ENCODE measurements around the gene GOLGA7B. TPM values are rescaled to one million over a fixed set of nuclear protein-coding genes. Genes with fewer than 3 reads are reported as not detected.

The GOLGA7B gene
- total and polyA plus RNA-seq, 2 of the 4 experiments (the other 2 are of a cell fraction): not detected

DNA sequence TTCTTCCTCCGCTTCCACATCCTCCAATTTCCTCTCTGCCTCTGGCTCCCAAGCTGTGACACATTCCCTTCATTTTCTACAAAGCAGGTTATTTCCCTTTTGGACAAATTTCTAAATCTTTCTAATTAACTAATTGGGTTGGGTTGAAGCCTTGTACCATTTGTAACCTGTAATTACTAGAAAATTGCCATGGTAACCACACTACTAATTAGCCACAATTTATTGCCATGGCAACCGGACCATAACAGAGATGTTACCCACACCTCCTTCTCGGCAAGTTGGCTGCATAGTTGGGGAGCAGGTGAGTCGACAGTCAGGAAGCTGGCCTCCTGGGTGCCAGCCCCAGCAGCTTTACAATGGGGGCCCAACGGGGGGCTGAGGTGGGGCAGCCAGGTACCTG lies 61.6 kb downstream of the GOLGA7B start:
- Histone ChIP-seq H4K5ac (ENCODE audit: low read depth, low read length) (no peak overlapping the region), H3K36me3 (ENCODE audit: control insufficient read depth, insufficient read depth, low read length) (no peaks in the 10 kb centered on the region), H3K14ac (replicated peaks; ENCODE audit: low read depth, low read length) (no peak overlapping the region), H4K91ac (ENCODE audit: insufficient read depth, low read depth, low read length) (no peak overlapping the region), H3K4me3 (ENCODE audit: insufficient read depth, low read depth, low read length) (no peak overlapping the region), H3K9me1 (ENCODE audit: insufficient read depth, low read length) (no peaks in the 10 kb centered on the region), H2BK120ac (ENCODE audit: low read depth, low read length) (no peak overlapping the region), H3K56ac (ENCODE audit: extremely low read depth, insufficient read depth, low read length) (no peak overlapping the region), H2AFZ (replicated peaks; ENCODE audit: low read length, poor library complexity) (no peak overlapping the region), H3K27ac (ENCODE audit: insufficient read depth, low read length) (no peak overlapping the region), H3K4me1 (ENCODE audit: control insufficient read depth, insufficient read depth, low read length) (no peaks in the 10 kb centered on the region), H3K23ac (ENCODE audit: low read depth, low read length) (no peak overlapping the region), H3K4me2 (ENCODE audit: low read depth, low read length) (no peak overlapping the region), H3K4ac (ENCODE audit: low read depth, low read length) (no peak overlapping the region), H3K9me3 (ENCODE audit: control insufficient read depth, insufficient read depth, low read length) (no peaks in the 10 kb centered on the region), H3K27me3 (ENCODE audit: control insufficient read depth, insufficient read depth, low read length) (peaks cover 31% of the 10 kb centered on the region), H4K20me1 (ENCODE audit: insufficient read depth, low read length) (no peaks in the 10 kb centered on the region), H2AK9ac (replicated peaks; ENCODE audit: low read depth, low read length, poor library complexity) (no peak overlapping the region), H3K79me1 (ENCODE audit: low read depth in 1 of 2, low read length in 2 of 2) (no peaks in the 10 kb centered on the region), H3K18ac (ENCODE audit: low read depth, low read length) (no peak overlapping the region), H2BK5ac (ENCODE audit: low read depth, low read length, poor library complexity, severe bottlenecking) (no peak overlapping the region), H4K8ac (ENCODE audit: low read depth in 2 of 2, low read length in 2 of 2) (no peak overlapping the region), H2BK20ac (ENCODE audit: low read depth, low read length) (no peak overlapping the region), H2BK15ac (ENCODE audit: low read depth, low read length) (no peak overlapping the region), H3K9ac (ENCODE audit: low read depth, low read length) (no peak overlapping the region), H2AK5ac (ENCODE audit: low read depth, low read length) (no peak overlapping the region)
- no peak for DNase-seq
- no peak for ATAC-seq (ENCODE audit: low read depth)
- dilution Hi-C loops (cut with HindIII; ENCODE audit: low sequenced_read_pairs, unreplicated experiment): no loop called here
- WGBS, 2 experiments (ENCODE audit: extremely low coverage in 2 of 2, insufficient read length in 1 of 2): no CpG with 5 or more reads among the region's 5 CpGs
- TF ChIP-seq POLR2A (IDR thresholded peaks at IDR 0.05; ENCODE audit: low read depth, low read length) (no peak), MAFK (IDR thresholded peaks at IDR 0.05; ENCODE audit: low read depth, low read length) (no peak), USF2 (IDR thresholded peaks at IDR 0.05; ENCODE audit: low read depth, low read length) (no peak), MAZ (IDR thresholded peaks at IDR 0.05; ENCODE audit: borderline replicate concordance, low read depth, low read length) (no peak), RFX5 (IDR thresholded peaks at IDR 0.05; ENCODE audit: low read depth, low read length) (no peak), FOS (IDR thresholded peaks at IDR 0.05; ENCODE audit: low read depth, low read length) (no peak), BHLHE40 (IDR thresholded peaks at IDR 0.05; ENCODE audit: low read depth, low read length) (no peak), SMC3 (IDR thresholded peaks at IDR 0.05; ENCODE audit: low read depth, low read length) (no peak), RCOR1 (IDR thresholded peaks at IDR 0.05; ENCODE audit: insufficient replicate concordance, low read length) (no peak), NFE2L2 (IDR thresholded peaks at IDR 0.05; ENCODE audit: low read depth, low read length) (no peak), RAD21 (IDR thresholded peaks at IDR 0.05; ENCODE audit: low read length) (no peak), CEBPB (IDR thresholded peaks at IDR 0.05; ENCODE audit: low read depth, low read length) (no peak), MXI1 (IDR thresholded peaks at IDR 0.05; ENCODE audit: borderline replicate concordance, low read depth, low read length) (no peak), CTCF (conservative IDR thresholded peaks at IDR 0.05; ENCODE audit: low read depth, low read length) (no peak), CHD1 (IDR thresholded peaks at IDR 0.05; ENCODE audit: low read depth, low read length) (no peak)
- TF ChIP-seq, protein P1, sequence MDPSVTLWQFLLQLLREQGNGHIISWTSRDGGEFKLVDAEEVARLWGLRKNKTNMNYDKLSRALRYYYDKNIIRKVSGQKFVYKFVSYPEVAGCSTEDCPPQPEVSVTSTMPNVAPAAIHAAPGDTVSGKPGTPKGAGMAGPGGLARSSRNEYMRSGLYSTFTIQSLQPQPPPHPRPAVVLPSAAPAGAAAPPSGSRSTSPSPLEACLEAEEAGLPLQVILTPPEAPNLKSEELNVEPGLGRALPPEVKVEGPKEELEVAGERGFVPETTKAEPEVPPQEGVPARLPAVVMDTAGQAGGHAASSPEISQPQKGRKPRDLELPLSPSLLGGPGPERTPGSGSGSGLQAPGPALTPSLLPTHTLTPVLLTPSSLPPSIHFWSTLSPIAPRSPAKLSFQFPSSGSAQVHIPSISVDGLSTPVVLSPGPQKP (IDR thresholded peaks at IDR 0.05; ENCODE audit: borderline replicate concordance, low read depth, low read length): no peak
- BruUV-seq (replicated peaks): no TSS peak
- intact Hi-C loops (cut with micrococcal nuclease): loop anchor here (5.0 to 10.0 kb wide), 3 partner anchors 556 to 1336 kb away; no protein-coding TSS in a partner anchor
- CTCF ChIA-PET: interaction anchor here (1.4 kb wide), 1 partner anchor 134 kb away, joined by 3 read pairs; no protein-coding TSS in a partner anchor
- in situ Hi-C loops (cut with MboI; ENCODE audit: low sequenced_read_pairs): loop anchor here (10.0 kb wide), 1 partner anchor 134 kb away; no protein-coding TSS in a partner anchor
- POLR2A ChIA-PET (ENCODE audit: unreplicated experiment): no interaction called here
